Measurements from ENCODE around the gene PTAR1.
A peak's percentile ranks its signal among the peaks of the same experiment; 100 is the strongest.
"Not testable (repeated sequence)": the region's sequence is repeated elsewhere in the genome, so short reads cannot be mapped to it uniquely, and the experiment has no call there.

The PTAR1 gene

DNA sequence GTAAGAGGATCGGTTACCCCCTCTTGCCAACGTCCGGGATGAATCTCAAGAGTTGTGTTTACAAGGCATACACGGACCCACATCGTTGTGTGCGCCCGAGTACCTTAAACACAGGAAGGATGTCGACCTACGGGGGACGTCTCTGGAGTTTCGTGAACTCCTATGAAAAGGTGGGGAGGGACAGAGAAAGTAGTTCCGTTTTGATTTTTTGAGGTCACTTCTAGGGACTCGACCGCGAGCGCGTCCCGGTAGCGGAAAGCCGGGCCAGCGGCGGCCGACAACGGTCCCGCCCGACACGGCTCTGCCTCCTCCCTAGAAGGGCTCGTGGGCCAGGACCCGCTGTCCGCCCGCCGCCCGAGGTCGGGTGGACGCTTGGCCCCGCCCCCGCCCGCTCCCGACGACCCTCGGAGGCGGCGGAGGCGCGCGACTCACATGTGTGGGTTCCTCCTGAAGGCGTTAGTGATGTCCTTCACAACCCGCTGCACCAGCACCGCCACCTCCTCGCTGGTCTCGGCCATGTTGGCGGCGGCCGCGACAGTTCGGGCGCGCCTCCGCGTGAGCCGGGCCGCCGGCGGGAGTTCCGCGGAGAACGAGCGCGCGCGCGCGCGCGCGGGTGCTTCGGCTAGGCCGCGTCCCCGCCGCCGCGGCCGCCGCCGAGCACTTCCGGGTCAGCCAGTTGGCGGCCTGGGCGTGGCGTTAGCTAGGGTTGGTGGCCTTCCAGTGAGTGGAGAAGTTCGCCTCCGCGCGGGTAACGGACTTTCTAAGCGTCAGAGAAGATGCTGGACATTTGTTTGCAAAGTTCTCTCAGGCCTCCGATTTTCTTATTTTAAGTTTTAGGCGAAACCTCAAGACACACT is at the start of gene PTAR1:
TSS of gene PTAR1 (minus strand) at position 591 of the 857 bp plus-strand sequence. CDS start at position 518, 73 bp downstream.
- DNase-seq = peak; percentile 92

GRCh38 chr9:69809304-69809863 is 49.6 kb upstream of the PTAR1 start:
- peak; percentile 39 for DNase-seq

DNA sequence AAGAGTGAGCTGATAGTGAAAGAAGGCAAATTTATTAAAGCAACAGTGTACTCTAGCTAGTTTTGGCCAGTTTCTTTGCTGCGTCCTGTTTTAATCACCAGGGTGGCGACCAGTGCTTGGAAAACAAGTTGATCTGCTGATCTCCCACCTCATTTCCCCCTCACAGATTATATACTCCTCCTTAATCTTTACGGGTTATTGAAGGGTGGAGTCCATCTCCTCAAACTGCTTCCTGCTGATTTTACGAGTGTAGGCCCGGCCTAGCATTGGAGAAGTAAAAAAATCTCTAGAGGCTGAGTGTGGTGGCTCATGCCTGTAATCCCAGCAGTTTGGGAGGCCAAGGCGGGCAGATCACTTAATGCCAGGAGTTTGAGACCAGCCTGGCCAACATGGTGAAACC is 46.8 kb upstream of the PTAR1 start:
- no peak for DNase-seq

DNA sequence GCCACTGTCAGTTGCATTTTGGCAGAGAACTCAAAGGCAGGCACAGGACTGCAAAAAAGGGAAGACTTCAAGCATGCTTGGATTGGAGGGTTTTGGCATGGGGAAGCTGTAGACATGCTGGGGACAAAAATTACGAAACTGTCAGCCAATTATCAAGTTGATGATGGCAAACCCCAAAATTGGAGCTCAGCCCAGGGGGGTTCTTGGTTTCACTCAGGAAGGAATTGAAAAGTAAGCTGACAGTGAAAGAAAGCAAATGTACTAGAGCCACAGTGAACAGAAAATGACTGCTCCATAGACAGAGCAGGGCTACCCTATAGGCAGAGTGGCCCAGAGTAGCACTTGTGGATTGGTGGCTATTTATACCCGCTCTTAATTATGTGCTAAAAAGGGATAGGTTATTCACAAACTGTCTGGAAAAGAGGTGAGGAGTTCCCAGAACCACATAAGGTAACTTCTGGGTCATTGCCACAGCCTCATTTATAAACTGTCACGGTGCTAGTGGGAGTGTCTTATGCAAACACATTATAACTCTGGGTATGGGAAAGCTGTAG is 46.2 kb upstream of the PTAR1 start:
- no peak for DNase-seq

GRCh38 chr9:69801989-69802388 is 42.2 kb upstream of the PTAR1 start:
- DNase-seq = peak; percentile 24

GRCh38 chr9:69800027-69800426 is 40.2 kb upstream of the PTAR1 start:
- DNase-seq = not testable (repeated sequence)

GRCh38 chr9:69799521-69799920 is 39.7 kb upstream of the PTAR1 start:
- DNase-seq = not testable (repeated sequence)

- DNase-seq = peak; percentile 73
These were observed 38.9 kb upstream of the PTAR1 start for GRCh38 chr9:69798744-69799143.

DNA sequence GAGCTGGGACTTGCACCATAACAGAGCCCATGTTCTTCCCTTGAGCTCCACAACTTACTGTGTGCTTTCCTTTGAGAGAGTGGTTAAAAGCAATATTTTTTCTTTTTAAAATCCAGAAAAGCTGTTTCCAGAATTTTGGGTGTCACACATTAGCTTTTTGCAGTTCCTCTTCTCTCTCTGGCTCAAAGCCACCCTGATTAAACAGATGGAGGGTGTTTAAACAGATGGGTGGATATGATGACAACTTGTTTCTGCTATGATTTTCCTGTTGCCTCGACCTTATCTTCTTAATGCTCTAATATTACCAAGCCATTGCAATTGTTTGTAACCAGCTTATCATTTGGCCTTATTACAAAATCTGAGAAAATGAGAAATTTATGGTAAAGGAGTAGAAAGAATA is 37.9 kb upstream of the PTAR1 start:
- DNase-seq = no peak

- no peak for DNase-seq
These were observed 34.5 kb upstream of the PTAR1 start for GRCh38 chr9:69794356-69794755.

DNA sequence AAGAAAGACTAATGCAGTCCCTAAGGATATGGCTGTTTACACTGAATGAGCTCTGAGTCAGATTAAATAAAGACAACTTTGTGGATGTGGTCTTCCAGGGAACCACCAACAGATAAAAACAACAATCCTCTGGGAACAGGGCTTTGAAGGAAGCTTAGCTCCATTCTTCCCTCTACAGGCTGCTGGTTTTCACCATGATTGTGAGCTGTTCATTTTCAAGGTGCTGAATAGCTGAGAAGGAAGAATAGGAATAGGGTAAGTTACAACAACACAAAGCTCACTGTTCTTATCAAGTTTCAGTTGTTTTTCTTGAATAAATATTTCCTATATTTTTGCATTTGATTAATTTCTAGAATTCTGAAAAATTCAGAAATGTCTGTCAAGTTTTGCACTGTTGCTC is 25.9 kb upstream of the PTAR1 start:
- DNase-seq = peak; percentile 42

DNA sequence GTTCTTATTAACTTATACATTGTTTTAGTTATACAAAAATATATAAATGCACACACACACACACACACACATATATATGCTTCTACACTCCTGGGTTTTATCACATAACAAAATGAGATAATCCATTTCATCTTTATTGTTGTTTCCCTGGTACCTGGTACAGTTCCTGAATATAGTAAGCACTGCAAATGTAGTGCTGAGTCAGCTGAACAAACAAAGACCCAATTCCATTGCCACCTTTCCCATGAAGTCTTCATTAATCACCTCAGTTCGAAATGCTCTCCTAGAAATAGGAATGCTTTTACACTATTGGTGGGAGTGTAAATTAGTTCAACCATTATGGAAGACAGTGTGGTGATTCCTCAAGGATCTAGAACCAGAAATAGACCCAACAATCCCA is 13.4 kb upstream of the PTAR1 start:
- no peak for DNase-seq

DNA sequence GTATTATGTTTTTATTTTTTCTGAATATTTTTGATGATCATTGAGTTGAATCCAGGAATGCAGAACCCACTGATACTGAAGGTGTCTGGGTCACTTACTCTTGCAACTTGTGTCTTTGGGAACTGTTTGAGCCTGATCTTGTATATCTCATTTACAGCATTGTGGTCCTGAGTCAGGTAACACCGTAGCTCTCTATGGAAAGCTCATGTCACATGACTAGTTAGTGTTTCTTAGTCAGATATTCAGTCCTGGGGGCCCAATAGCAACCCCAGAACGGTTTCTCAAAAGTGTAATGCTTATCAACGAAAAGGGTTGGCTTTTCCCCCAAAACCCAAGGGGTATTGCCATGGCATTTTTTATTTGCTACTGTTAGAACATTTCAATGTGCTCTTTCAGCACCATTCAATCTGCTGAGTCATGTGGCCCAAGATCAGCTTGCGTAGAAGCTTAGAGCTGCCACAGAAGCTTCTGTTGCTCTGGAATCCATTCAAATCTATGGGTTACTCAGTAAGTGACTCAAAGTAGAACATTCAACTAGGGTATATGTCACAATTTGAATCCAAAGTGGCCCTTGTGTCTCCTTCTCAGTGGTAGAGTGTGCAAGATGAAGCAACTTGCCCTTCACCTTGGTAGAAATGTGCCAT is 12.1 kb upstream of the PTAR1 start:
- DNase-seq = peak; percentile 87

- DNase-seq = peak; percentile 46
These were observed 8.9 kb upstream of the PTAR1 start for GRCh38 chr9:69768716-69769115.

DNA sequence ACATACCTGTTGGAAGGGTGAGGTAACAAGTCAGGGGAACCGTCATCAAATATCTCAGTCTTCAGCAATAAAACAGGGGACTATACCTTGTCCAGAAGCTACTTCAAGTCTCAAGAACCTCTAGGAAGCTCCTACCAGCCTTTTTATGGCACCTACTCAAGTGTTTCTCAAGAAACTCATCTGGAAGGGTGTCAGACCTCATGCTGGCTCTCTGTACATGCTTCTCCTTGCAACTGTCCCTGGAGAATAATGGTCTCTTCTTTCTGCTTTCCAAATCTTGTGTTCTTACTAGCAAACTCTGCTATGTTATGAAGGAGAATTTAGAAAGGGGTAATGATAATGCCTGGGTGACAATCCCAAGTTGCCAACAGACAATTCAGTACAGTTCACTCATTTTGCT is 8.3 kb upstream of the PTAR1 start:
- no peak for DNase-seq

GRCh38 chr9:69763862-69764261 is 4.1 kb upstream of the PTAR1 start:
- not testable (repeated sequence) for DNase-seq

- DNase-seq = no peak
These were observed 2.7 kb upstream of the PTAR1 start for GRCh38 chr9:69762527-69762926.

DNA sequence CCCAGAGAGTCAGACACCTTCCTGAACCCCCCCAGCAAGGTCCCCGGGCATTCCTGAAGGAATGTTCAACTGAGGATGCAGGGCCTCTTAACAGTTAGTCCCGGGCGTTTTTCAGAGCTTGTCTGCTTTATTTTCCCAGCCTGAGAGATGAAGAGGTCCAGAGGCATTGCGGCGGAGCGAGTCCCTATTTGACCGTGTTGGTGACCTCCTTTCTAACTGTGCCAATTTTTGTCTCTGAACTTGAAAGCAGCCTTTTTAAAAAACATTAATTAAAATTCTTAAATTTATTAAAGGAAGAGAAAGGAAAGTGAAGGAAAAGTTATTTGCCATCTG is 433 bp upstream of the PTAR1 start:
- DNase-seq = no peak

DNA sequence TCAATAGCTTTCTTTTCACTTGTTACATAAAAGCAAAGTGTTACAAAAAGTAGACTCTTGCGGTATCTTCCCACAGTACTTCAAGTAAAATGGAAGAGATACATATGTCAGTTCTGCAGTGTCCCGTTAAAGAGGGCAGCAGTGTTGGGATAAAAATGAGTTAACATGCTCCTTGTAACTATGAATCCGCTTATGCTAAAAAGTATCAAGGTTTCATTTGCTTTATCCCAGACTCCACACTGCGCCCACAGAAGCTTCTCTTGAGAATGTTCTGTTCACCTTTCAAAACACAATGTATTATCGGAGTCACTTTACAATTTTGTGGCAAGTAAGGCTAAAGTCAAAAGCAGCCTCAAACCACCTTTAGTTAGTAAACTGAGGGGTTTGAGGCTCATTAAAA is 790 bp downstream of the PTAR1 start:
- DNase-seq = no peak

DNA sequence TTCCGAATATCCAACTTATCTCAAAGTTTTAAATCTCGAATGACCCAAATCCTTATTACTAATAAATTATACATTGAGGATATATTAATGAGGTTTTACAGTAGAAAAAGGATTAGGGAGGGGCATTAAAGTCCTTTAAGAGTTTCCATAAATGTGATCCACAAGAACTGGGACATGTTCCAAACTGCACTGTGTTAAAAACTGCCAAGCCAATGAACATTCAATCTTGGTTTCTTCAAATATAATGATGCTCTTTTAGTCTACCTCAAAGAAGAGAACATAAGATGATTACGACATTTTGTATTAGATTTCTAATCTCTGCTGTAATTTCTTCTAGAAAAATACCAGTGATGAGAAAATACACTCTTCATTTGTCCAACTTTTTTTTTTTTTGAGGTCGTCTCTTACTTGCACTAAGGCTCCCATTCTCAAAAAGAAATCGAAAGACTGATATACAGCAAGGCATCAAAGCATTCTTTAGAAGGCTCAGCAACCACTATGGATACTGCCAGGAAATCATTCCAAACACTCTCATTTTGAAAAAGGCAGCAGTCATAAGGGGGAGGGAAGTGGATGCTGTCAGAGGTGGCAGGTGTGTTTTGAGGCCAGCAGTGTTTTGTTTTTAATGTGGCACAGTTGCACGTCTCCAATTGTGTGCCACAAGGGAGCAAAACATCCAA is 1.7 kb downstream of the PTAR1 start:
- DNase-seq = no peak

DNA sequence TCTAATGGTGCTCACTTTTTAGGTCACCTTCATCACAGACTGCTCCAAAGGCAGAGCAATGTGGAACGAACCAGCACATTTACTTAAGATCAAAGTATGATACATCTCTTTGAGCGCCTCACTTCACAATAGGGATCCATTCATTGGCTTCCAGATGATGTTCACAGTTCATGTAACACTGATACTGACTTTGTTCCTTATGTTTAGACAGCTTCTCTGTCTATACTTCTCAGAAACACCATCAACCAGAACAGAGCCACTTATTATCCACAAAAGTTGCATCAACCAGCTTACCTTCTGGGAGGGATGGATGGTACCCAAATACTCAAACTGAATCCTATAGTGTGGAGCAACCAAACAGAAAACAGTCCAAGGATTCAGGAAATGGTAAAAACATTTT is 4.6 kb downstream of the PTAR1 start:
- no peak for DNase-seq

DNA sequence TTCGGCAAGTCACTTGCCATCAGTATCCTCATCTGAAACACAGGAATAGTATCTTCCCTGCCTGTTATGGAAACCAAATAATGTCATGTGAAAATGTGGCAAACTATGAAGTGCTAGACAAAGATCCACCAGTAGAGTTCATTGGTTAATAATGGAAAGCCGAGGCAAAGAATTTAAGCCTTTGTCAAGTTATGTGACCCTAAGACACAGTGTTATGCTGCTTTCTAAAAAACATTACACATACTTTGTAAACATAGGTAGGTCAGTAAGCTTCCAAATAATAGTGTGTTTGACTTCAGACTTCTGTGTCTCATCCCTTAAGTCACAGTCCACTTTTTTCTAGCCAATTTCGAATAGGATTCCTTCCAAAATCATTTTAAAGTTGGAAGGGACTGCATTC is 6.0 kb downstream of the PTAR1 start:
- no peak for DNase-seq

DNA sequence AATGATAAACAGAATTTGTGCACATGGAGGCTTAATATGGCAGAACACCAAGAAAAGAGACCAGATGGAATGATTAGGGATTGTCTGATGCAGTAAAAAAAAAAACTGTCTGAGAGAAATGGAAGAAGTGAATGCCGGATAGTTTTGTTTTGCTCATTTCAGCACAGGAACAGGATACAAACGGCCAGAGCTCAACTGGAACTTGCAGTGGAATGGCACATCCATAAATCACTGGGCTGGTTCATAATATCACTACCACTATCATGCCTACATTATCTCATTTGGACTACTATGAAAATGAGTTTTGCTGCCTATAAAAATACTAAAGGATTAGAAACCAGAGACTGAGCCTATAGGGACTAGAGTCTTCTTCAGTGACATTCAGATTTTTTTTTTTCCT is 9.7 kb downstream of the PTAR1 start:
- no peak for DNase-seq

All from HCEC 1CT (cell line).